ENCODE measurements around the gene PDE4D.

The PDE4D gene

DNA sequence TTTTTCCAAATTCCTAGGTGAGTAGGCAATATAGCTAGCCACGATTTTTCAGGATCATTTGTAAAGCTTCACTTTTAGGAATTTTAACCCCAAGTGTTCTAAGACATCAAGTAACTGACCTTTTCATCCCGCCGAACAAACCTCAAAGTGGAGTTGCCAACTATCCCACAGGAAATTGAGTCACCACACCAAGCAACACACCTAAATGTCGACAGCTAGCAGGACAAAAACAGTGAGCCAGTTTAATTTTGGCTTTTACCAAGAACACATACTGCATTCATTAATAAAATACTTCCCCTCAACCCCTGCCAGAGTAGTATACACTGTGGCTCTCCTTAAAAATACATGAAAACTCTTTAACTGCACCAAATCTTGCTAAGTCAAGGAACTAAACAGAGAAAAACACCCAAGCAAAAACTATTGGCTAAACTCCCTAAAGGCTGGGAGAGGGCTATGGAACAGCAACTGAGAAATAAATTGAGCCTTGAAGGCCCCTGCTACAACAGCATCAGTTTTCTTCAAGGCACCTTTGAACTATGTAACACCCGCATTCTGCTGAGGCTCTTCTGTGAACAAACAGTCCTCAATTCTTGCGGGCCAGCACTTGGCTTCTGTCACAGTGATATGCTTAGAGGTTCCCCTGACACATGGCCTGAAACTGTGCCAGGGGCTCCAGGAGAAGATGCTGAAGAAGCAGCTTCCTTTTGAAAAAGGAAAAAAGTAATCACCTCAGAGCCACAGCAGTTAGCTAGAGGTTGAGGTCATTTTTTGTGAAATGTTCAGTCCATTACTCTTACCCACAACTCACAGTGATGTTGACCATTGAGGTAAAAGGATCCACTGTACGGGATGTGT lies 851.1 kb downstream of the PDE4D start:
- peak; percentile 82 for DNase-seq

DNA sequence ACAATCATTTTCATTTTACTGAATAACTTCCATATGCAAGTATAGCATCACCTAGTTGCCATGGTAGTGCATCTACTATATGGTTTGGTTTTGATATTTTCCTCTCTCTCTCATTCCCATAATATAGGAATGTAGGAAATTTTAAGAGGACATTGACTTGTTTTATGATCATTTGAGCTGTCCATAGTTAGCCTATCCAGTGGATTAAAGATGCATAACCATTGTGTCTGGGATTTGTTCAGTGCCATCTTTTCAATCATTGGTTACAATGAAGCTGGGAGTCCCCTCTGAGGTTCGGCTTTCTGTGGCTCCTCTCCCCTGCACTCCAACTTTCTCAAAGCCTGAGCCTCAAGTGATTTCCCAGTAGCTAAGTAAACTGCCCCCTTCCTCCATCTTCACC lies 852.2 kb downstream of the PDE4D start:
- DNase-seq, result no peak

DNA sequence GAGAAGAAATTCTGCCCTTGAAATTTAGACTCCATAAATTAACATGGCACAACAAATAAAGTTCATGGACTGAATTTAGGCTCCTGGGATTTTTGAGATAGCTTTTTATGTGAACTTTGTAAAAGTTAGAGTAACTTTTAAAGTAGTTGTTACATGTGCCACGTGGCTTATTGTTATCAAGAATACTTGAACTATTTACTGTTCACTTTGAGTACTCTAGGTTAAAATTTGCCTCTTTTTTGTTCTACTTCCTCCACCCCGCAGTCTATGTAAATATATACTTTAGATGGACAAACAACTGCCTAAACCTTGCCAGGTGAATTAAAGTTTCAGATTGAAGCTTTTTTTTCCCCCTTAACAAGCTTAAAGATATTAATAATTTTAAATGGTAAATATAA lies 852.7 kb downstream of the PDE4D start:
- DNase-seq, result no peak

DNA sequence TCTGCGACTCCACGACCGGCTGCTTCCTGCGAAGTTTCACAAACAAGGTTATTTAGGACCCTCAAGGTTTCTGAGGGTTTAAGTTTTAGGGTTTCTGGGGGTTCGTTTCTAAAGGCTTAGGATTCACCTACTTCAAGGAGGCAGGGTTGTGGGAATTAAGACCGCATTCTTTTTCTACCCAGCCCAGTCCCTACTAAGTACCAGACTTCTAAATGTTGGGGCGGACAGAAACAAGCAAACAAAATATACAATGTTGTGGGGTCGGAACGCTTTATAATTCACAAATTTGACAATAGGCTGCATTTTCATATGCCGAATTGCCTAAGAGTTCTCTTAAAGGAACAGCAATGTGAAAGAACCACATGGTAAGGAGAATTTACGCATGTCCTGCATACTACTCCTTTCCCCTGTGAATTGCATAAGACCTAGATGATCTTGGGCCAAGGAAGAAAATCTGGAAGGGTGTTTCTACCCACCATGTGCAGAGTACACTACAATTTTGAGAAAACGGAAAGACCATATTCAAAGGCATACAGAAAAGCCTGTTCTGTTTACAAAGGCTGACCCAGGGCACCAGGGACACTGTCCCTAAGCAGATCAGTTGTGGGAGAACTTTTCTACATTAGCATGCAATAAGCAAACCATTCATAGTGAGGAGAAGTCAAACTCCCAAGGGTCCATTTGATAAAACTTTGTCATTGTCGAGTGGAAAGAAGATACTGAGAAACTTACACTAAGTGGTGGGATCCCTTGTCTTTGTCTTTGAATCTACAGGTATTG lies 853.3 kb downstream of the PDE4D start:
- DNase-seq, result peak; percentile 47

DNA sequence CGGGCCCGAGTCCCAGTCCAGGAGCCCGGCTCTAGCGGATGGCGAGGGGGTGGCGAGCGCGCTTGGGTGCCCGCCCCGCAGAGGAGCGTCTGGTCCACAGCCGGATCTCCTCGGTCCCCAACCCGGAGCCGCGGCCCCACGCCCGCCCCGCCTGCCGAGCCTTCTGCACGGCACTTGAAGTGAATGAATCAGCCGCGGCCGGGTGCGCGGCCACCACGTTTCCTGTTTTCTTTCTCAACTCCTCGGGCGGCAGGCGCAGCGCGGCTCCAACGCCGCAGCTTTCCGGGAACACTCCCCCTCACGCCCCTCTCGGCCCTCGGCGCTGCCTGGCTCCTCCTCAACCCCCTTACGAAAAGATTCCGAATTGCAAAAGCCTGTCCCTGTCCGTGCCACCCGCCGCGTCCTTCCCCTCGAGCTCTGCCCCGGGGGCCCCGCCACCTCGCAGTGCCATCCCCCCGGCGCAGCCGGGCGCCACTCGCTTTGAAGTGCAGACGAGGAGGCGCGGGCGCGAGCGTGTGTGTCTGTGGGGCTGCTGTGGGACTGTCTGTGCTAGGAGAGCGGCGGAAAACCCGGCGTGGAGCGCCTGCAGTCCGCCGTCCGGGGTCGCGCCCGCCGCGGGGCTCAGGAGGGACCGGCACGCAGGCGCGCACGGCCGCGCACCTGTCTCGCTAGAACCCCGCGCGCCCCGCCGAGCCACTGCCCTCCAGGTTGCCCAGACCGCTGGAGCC lies 854.1 kb downstream of the PDE4D start:
- peak; percentile 73 for DNase-seq

DNA sequence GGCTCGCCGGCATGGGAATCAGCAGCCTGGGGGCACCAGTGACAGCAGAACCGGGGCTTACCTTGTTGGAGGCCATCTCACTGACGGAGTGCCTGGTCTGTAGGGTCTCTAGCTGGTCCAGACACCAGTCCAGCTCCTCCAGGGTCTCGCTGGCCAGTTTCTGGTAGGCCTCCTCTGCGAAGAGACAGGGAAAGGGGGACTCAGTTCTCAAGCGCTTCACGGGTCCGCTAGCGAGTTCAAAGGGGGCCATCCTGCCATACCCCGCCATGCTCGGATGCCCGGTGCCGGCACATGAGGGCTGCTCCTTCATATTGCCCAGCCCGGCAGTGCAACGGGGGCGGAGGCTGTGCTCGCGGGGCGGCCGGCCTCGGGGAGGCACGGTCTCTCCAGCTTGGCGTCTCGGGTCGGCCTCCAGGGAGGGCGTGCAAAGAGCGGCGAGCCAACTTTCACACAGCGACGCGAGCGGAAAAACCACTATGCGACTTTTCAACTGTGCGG lies 854.7 kb downstream of the PDE4D start:
- DNase-seq, result no peak

DNA sequence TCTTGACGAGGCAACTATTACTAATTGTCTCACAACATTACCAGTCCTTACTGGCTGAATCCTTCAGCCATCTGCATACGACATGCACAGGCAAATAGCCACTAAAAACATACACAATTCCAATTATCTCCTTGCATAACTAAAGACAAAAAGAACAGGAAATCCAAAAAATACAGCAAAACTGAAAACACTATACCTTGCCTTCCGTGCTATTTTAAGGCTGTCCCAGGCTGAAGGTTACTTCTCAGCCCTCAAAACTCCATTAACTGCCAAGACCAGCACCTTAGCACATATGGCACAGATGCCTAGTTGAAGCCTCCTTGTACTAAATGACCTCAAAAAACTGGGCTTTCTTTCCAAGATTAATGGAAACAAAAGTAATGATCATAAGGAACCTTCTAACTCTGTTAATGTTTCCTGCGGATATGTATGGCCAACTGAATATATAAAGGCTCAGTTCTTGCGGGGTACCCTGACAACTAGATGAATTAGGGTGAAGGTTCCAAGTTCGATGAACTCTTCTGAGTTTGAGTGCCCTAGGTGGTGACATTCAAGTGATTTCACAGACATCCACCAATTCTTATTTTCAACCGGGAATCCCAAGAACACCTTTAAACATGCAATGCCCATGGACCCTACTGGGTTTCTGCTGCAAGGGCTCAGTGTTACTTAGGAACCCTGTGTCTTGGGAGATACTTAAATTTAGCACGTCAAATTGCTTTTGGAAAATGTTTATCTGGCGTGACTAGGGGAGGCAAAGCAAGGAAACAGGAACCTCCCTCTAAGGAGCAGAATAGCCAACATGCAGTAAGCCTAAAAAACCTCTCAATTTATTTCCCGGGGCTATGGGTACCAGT lies 855.4 kb downstream of the PDE4D start:
- DNase-seq, result no peak

DNA sequence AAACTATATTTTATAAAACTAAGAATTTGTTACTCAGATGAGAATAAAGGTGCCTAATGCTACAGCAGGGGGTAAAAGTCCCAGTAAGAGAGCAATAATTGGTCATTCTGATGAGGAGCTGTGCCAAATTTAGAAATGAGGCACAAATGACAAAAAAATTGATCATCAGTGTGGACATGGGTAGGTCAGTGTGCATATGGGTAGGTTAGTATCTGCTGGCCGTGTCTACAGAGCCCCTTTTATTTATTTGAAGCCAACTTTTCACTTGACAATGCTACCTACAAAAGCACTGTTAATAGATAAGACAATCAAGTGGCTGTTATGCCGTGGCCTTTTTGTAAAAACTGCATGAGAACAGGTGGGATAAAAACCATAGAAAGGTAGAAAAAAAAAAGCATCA lies 856.1 kb downstream of the PDE4D start:
- DNase-seq, result no peak

DNA sequence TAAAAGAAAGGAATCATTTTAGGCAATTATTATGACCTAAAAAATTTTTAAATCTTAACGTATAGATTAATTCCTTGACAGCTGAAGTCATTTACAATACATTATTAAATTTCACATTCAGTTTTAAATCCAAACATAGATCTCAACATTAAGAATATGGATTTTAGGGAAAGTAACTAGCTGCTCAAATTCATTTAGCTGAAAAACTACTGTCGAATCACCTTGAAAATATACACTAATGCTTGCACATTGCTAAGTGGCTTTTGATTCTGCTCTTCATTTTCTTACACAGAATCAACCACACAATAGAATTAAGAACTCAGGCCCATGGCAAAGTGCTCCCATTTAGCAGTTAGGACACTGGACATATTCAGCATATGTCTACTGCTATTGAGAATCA lies 856.5 kb downstream of the PDE4D start:
- no peak for DNase-seq

DNA sequence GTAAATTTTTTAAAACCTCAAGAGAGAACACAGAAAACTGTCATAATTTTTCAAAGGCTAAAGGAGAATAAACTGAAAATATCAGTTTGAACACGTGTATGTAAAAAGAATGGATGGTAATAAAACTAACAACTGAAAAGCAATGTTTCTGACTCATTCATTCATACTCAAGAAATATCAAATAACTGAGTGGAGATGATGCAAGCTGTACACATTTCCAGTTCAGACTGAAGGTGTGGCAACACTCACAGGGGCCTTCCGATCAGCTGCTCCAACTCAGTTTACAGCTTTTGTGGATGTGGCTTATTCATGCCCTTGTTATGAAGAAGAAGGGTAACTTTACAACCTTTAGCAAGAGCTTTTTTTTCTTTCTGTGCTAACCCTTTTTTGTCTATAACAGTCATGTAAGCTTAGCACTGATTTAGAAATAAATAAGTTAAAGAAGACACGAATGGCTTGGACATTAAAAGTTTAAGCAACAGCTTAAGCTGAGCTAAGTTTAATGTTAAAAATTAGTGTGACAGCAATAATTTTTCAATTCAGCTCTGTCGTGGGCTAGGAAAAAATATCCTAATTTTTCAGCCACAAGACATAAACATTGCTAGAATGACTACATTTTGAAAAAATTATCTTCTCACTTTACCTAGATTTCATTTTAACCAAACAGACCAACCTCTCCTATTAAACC lies 857.1 kb downstream of the PDE4D start:
- peak; percentile 97 for DNase-seq

DNA sequence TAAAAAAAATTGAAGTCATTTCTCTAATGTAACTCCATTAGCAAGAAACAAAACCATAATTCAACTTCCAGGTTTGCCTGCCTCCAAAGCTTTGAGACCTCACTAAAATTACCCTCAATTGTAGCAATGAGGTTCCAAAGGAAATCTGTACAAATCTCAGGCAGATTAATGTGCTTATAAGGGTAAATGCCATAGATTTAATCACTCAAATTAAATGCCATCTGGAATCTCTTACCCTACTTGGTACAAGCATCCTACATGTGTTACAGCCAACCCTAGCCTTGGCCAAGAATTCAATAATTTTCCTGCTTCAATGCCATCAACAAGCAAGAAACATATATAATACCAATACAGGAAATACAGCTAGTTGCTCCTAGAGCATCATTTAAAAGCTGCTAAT lies 857.8 kb downstream of the PDE4D start:
- no peak for DNase-seq

DNA sequence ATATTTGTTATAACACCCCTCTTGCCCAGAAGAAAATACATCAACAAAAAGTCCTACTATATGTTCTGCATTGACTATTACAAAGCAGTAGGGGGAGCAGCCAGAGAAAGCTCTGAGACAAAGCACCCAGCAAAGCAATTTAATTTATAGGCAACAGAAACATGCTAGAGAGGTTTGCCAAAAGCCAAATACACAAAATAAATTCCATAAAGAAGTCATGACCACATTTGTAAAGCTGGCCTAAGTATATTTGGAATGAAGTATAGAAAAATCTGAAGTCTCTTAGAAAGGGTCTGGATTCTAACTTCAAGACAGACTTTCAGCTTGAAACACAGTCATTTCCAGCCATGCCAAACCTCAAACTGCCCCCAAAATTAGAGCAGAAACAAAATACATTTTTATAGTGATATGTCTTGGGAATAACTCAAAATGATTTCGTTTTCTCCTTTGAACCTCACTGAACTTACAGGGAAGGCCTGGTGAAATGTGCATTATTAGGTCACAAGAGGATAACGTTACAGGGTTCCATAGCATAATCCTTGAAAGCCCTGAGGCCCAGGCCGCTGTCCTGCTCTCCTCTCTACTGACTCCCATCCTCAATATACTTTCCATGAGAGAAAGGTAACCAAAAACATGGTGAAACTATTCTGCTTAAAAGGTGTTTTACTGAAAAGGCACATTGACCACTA lies 858.9 kb downstream of the PDE4D start:
- peak; percentile 75 for DNase-seq

DNA sequence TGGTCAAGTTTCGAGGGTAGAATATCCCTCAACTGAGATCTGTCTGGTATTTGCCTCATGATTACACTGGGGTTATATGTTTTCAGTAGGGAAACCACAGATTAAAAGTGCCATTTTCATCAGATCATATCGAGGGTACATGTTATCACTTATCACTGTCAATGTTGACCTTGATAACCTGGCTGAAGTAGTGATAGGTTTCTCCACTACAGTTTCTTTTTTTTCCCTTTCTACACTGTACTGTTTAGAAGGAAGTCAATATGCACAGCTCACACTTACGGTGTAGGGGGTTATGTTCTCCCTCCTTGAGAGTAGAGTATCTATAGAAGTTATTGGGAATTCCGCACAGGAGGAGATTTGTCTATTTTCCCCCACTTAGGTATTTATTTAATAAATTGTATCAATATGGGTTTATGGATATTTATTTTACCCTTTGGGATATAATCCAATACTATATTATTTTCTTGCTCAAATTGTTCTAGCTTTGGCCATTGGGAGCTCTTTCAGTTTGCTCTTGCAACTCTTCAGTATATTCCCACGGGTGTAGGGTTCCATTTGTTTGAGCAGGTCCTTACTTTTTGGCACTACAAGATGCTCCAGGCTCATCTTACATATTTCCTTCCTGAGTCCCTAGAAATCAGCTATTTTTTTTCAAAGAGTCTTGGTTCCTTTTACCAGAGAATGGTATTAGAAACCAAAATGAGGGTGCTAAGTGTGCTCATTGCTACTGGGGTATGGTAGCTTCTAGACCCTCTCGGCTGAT lies 866.2 kb downstream of the PDE4D start:
- DNase-seq, result no peak

DNA sequence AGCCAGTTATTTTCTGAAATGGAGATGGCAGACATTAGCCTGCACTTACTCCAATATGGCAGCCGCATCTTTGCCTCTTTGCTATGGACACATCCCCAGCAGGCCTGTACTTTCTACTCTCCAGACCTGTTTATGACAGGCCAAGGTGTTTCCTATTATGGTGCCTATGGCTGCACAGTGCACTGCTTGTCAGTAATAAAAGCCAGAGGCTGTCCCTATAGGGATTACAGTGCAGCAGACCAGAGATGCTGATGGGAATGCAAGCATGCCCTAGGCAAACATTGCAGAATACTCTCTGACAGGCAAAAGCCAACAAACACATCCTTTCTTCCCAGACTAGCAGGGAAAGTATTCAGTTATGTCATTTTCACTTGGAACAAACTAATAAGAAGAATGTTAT lies 867.8 kb downstream of the PDE4D start:
- no peak for DNase-seq

DNA sequence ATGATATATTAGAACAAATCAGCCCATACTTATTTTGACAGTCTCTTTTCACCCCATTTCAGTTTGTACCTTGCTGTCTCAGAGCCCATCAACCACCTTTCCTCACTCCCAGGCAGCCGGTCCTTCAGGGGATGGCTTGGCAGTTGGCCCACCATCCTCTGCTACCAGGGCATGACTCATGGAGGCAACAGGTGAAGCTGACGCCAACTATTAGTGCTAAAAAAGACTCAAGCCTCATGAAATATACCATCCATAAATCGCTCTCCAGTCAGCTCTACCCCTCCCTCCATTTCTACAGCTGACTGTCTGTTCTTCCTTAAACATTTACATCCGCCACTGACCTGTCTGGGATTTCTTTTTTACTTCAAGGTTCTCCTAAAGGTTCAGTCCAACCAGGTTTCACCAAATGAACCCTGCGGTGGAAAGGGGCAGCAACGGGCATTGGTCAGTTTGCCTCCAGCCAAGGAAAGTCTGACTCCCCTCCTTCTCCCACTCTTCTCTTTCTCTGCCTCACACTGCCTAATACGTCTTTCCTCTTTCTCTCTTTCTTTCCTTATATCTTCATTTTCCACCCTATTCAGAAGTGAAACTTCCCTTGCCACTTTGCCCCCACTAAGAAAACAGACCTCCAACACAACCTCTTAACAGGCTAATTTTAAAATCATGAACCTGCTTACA lies 871.5 kb downstream of the PDE4D start:
- no peak for DNase-seq

DNA sequence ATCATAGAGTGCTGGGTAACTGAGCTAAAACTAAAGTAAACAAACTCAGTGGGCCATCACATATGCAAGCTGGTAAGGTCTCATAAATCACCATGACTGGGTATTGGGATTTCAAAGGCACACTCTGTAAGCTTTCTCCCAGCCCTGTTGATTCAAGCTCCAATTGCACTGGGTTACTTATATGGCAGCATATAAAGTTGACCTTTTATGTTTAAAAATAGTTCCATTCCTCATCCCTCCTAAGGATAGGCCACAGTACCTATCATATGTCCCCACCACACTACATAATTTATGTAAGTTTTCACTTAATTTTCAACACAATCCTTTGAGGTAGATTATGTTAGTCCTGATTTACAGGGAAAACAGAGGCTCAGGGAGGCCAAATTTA lies 872.2 kb downstream of the PDE4D start:
- DNase-seq, result no peak

DNA sequence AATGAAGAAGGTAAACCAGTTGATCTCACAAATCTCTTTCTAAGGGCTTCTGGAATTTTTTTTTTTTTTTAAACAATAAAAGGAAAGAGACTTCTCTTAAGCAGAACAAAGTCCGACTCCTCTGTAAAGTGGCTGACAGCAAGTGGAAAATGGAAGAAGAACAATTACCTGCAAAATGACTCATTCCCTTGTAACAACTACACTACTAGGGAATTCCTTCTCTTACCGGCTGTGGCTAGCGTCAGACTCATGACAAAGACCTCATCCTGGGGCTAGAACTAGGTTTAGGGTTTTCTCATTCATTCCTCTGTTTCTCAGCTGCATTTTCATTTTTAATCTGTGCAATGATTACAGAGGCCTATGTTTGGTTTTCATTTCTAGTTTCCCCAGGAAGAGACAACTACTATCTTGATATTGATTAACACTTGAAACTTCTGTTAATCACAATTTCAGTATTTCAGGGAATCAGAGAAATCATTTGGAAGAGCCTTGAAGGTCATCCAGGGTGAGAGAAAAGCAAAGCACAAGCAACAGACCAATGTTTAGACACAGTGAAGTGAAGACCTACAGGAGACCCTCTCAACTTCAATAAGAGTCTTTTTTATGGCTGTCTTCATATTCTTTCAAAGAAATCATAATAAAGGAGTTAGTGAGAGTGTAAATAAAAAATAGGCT lies 872.8 kb downstream of the PDE4D start:
- no peak for DNase-seq

DNA sequence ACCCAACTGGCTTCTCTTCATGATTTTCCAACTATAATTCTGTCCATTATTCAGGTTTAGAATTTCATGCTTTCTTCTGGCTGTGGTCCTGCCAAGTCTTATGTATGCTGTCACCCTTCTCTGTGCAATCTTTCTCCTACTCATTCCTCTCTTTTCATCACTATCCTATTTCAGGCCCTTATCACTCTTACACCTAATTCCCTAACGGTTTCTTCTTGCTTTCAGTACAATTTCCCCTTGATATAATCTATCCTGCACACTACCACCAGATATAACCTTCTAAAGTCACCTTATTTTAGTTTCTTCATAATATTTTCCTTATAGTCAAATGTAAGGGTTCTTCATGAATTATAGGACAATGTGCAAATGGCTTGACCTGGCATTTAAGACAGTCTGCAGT lies 874.4 kb downstream of the PDE4D start:
- no peak for DNase-seq

DNA sequence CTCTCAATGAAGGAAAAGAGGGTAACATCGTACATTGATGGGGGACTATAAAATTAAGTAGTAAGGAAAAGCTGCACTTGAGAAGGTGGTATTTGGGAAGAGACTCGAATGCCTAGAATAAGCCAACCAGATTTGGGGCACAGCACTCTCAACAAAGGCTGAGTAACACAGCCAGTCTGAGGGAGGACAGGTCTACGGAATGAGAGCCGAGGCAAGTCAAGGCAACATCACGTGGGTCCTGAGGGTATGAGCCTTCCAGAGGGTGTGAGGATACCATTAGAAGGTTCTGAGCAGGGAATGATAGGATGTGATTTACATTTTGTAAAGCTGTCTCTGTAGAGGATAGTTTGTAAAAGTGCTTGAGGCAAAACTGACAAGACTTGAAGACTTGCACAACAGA lies 876.6 kb downstream of the PDE4D start:
- no peak for DNase-seq
